Islet of Langerhans (tissue), 1 donor: ENCODE data around the gene SNRPA1.
"Not testable (repeated sequence)": the region's sequence is repeated elsewhere in the genome, so short reads cannot be mapped to it uniquely, and the experiment has no call there.

ENCODE experiments used
- FAIRE-seq: peaks from one replicate; lab custom pipeline; 2011; peaks lifted over from hg19 to GRCh38; lab: Jason Lieb, UNC

The SNRPA1 gene

DNA sequence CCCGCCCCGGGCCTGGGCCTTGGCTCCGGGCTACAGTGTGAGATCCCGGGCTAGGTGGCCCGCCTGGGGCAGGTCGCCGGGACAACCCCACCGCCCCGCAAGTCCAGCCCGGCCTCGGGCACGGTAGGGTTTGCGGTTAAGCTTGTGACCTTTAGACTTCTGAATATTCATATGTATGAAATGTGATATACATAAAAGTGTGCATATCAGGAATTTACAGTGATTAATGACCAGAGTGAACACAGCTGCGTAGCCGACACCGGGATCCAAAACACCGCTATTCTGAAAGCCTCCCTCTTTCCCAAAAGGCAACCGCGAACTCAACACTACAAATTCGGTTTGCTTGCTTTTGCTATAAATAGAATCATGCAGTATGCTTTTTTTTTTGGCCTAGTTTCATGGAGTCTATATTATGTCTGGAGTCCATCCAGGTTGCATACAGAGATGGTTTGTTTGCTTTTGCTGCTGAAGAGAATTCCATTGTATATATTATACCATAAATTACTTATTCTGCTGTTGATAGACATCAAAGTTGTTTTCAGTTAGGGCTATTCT, 636 bp upstream of the SNRPA1 start:
- no peak for FAIRE-seq

DNA sequence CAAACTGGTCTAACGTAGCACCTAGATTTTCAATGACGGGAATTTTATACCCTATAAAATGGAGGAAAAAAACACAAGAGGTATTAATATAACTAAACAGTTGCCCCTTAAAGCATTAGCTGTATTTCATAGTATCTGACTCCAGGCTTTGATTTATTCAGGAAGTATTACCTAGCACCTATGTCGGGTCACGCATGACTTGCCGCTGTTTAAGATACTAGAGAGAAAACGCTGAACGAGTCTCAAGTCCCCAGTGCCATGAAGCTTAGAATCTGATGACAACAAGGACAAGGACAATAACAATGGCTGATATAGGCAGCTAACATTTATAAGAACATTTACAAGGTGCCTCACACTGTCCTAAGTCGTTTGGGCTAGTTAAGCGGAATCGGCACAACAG, 1.9 kb downstream of the SNRPA1 start:
- FAIRE-seq, result no peak

DNA sequence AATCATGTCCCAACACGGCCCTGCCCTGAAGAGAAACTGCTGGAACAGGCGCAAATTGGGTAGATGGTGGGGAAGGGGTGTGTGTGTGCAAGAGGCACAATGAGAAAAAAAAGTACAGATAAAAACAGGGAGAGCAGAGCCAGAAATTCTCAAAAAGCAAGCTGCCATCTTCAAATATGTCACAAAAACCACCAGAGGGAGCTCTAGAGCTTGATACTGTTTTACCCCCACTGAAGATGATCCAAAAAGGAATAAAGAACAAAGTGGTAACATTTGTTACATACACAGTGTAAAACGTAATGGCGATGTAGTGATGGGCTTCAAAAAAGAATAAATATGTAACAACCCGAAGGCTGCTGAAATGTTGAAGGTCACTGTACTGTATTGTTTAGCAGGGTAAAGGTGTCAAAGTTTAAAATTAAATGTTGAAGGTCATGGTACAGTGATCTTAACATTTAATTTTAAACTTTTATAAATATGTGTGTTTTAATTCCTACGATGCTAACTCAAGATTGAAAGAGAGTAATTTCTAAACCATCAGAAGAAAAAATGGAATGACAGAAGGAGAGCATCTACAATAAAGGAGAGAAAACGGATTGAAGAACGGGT, 6.0 kb downstream of the SNRPA1 start:
- FAIRE-seq, result peak; percentile 17

DNA sequence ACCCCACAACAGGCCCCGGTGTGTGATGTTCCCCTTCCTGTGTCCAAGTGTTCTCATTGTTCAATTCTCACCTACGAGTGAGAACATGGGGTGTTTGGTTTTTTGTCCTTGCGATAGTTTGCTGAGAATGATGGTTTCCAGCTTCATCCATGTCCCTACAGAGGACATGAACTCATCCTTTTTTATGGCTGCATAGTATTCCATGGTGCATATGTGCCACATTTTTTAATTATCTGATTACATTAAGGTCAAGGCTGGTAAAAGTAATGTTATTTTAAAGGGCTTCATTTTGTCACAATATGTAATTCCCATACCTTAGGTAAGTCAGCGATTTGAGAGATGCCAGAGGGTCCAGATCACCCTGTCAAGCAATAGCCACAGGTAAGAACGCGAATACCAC, 7.7 kb downstream of the SNRPA1 start:
- not testable (repeated sequence) for FAIRE-seq

DNA sequence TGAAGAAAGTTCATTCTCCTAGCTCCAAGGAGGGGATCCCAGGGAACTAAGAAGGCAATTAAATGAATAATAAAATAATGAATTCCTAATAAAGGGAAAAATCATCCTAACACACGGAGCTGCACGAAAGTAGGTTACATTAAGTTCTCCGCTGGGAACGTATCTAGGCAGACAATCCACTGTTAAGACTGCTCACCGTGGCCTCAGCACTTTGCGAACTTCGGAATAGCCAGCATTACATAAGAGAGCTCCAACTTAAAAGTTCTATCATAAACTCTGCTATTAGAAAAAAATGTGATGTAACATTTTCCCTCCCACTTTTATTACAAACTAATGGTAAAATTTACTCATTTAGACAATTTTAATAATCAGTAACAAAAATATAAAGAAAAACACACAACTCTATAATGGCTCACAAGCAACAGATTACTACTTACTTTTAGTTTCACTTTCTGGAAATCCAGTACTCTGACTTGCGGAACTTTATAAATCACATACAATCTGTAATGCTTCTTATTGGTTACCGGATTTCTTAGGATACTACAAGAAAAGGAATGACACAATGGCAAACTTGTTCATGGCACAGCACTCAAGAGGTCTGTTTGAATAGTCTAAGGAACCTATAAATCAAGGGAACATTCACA, 8.5 kb downstream of the SNRPA1 start:
- FAIRE-seq, result no peak

DNA sequence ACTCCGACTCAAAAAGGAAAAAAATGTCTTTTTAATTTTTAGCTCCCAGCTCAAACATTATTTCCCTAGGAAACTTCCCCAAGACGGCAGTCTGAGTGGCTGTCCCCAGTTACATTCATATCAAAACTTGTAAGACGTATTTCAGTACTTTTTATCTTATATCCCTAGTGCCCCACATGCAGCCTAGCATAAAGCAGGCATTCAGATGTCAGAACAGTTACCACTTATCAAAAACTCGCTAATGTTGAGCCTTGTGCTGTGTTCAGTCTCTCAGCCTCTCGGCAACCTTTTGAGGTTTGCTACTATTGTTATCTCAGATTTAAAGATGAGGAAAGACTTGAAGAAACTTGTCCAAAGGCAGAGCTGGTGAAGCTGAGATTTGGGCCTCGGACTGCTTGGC, 11.1 kb downstream of the SNRPA1 start:
- FAIRE-seq, result no peak

DNA sequence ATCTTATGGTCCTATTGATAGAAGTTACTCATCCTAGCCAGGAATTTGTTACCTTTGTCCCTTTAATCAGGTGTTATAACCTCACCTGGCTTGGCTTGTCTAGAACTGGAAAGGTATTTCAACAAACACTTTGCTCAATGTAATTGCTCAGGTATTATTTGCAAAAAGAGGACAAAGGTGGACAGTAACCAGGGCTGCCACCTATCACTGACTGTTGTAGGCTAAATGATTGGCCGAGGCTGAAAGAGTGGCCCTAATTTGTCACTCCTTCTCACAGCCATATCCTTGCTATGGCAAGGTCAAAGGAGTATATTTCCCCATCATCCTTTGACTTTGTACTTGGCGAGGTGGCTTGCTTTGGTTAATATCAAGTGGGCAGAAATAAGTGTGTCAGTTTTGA, 15.0 kb downstream of the SNRPA1 start:
- no peak for FAIRE-seq

DNA sequence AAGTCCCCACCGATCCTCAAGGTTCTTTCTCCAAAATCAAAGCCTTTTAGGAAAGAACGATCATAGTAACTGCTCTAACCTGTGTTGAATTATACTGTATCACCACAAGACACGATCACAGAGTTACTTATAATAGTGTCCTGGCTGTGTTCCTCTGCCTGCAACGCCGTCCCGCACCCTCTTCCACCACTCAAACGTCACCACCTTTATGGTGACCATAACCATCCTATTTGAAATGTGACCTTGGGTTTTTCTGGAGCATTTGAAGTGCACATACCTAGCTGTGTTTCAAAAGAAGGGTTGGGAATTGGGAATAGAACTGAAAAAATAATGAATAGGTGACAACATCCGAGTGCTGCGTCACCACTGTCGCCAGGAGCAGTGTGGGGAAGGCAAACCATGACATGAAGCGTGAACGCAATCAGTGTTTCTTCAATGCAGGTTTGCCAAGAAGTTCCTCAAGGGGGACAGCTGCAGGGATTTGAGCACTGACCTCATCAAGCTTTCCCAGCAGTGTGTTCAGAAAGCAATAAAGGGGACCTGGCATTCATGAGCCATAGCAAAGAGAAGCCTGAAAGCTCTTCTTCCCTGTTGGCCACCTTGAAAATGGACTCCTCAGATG, 17.0 kb downstream of the SNRPA1 start:
- FAIRE-seq, result no peak

DNA sequence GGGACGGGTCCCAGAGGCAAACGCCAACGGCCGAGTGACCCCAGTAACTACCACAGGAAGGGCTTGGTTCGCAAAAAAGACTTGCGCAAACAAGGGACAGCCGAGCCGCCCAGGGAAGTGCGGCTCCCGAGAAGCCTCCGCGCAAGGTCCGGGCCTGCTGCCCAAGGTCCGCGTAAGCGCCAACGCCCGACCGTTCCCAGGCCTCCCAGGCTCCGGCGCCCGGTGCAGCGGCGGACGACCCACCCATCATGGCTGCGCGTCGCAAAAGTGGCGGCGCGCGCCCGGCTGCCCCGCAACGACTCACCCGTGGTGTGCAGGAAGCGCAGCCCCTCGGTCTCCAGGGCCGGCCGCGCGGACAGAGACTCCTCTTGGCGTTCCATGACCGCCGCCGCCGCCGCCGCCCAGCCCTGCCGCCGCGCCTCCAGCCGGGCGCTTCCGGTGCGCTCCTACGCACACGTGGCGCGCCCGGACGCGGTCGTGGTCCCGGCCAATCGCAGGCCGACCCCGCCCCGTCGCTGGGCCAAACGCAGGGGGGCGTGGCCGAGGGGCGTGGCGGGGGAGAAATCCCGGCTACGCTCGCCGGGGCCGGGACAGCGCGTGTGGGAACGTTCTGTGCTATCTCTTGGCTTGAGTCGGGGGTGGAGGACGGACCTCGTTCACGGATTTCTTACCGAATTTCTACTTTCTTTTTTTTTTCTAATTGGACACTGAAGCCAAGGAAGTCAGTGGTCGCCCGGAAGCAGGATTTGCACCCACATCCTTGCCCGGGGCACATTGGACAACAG, 17.8 kb downstream of the SNRPA1 start, which contains the start of gene SELENOS:
Gene SELENOS, minus strand, starts transcription at position 448 of the 785 bp plus-strand sequence. Its CDS starts 68 bp downstream, at position 380.
- no peak for FAIRE-seq

DNA sequence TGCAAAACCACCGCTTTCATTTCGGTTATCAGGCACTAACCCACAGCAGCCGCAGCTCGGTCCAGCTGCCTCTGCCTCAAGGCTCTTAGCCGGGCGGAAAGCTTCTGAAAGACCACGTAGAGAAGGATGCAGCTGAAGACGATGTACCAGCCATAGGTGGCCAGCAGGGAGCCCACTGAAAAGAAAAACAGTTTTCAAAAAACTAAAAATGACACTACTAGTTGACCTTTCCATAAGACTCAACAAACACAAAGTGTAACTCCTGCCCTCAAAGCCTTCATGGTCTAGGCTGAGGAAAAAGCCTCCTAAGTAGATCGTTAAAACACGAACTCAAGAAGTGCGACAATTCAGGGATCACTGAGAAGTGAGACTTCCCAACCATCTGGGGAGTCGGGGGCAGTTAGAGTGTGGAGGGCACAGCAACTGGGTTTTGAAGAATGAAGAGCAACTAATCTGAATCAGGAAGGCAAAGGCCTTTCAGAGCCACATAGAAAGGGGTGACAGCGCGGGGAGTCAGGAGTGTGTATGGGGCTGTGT, 18.5 kb downstream of the SNRPA1 start:
- FAIRE-seq, result no peak

DNA sequence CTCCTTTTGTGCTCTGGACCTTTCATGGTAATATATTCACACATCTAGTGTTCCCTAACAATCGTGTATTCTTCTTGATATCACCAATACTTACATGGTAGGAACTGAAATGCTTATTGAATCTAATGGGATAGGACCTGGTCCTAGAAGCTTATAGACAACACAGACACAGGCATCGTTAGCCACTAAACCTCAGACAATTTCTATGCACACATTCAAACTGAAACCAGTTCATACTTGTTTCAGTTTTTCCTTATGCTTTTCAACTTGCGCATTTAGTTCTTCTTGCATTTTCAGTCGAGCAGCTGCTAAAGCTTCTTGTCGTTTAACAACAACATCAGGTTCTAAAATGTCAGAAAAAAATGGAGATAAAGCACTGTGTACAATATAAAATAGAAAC, 20.0 kb downstream of the SNRPA1 start:
- FAIRE-seq, result no peak

DNA sequence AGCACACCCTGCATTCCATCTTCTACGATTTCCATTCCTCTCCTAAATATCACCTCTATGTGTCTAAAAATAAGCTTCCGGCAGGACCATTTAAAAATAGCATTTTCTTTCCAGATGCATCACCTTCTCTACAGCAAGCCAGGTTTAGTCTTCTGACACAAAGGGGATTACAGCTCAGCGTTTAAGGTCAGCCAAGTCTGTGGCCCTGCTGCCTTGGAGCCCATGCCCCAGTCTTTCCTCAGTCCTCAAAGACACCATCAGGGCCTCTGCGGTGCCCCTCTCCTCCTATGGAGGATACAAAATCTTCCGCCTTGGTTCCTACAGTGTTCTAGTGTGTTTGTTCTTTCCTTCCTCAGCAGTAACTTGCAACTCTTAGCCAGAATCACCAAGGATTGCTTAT, 21.5 kb downstream of the SNRPA1 start:
- FAIRE-seq, result no peak

DNA sequence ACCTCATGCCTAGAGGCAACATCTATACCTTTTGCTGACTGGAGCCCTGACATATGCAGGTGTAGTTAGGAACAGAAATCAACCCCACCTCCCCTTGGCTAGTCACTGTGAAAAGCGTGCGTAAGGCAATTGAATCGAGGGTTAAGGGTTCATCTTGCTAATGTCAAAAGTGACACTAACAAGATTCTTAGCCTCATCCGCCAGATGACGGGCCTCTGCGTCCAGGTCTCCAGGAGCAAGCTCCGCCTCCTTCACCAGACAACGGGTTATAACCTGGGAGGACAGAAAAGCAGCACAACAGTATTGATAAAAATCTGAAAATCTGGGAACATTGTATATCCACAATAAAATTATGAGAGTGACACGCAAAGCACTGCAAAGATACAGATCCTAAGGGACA, 22.5 kb downstream of the SNRPA1 start:
- no peak for FAIRE-seq

DNA sequence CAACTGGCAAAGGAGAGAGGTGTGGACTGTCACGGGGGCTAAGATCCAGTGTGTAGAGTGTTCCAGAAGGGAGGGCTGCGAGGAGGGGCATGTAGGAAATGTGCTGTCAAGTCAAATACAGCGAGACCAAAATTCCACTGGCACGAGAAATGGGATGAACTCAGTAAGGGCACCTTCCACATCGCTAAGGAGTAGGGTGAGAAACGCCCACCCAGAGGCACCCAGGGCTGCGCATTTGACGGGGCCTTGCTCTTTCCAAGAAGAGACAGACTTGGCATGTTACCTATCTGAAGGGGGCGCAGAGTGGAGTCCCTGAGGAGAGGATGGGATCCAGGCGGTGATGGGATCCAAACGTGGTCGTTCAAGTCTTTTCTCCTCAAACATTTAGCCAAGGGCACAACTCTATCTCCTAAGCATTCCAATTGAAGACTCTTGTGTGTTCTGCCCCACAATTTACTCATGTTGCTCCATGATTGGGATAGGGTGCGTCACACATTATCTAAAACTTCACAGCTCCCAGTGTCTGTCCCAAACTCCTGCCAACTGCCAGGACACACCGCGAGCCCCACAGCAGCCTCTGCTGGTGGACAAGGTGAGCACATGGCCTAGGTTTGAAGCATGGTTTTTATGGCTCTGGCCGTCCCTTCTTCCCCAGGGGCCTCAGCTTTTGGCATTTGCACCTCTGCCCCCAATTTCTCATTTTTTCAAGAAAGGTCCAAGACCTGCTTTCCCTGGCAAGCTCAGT, 25.4 kb downstream of the SNRPA1 start:
- FAIRE-seq, result no peak

DNA sequence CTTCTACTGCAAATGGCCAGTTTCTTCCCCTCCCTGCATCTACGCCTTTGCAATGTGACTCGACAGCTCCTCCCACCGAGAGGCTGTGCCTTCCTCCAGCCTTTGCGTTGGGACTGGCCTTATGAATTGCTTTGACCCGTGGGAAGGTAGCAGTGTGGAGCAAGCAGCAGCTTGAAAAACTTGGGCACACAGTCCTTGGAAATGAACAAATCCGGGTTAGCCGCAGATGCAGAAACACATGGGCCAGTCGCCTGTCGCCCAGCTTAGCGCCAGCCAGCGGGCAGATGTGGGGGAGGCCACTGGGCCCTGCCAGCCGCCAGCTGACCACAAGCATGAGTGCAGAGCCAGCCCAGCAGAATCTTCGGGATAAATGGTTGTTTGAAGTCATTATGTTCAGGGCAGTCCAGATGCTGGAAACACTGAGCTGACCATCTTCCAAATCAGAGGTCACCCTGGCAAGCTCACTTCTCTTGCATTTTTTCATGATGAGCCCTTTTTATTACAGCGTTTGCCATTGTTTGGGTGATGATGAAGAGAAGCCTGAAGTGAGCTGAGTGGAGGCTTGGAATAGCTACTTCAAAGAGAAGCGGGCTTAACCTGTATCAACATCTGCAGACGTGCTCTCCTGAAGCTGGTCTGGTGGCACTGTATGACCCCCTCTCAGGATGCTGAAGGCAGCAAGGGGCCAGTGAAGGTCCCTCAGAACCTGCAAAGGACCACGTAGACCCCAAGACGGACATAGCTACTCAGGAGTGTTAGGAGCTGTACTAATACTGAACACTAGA, 27.5 kb downstream of the SNRPA1 start:
- FAIRE-seq, result no peak

DNA sequence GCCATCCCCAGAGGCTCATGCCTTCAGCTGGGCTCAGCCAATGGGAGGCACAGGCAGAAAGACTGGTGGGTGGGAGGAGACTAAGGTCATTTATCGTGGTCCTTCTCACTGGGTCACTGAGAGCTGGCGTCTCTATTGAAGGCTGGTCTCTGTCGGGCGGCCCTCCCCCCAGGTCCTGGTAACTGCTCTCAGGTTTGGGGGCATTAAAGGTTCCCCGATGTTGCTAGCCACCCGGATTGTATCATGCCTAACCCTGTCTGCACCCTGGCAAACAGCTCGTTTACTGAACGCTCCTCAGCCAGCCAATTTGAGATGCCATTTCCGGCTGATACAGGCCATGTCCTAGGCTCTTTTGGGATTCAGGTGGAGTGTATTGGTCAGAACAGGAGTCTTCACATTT, 28.3 kb downstream of the SNRPA1 start:
- FAIRE-seq, result no peak

DNA sequence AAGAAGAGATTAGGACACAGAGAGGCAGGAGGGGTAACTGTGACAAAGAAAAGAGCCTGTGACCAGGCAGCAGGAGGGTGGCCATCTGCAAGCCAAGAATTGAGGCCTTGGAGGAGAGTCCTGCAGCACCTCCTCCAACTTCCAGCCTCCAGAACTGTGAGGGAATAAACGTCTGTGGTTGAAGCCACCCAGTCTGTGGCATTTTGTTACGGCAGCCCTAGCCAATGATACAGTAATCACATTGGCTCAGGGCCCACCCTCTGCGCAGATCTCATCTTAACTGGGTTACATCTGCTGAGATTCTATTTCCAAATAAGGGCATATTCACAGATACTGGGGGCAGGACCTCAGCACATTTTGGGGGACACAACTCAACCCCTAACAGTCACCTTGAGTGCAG, 29.0 kb downstream of the SNRPA1 start:
- no peak for FAIRE-seq

DNA sequence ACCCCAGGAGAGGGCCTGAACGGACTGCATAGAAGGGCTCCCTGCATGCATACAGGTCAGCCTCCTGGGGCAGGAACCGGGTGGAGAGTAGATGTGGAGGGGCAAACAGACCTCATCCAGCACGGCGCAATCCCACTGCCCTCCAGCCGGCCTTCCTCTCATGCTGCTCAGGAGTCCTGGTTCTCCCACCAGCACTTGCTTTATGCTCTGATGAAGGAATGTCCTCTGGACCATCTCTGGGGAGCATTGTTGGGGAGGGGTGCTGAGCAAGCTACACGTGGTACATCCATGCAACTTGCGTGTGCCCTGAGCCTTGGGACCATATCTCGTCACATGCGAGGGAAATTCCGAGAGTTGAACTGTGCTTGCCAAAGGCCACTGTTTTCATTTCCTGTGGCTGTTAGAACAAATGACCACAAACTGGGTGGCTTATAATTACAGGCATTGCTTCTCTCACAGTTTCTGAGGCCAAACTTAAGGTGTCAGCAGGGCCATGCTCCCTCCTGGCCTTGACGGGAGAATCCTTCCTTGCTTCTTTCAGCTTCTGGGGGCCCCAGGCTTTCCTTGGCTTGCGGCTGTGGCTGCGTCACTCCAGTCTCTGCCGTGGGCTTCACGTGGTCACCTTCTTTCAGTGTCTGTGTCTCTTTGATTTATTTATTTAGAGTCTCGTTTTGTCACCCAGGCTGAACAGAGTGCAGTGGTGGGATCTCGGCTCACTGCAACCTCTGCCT, 30.0 kb downstream of the SNRPA1 start:
- FAIRE-seq, result no peak

DNA sequence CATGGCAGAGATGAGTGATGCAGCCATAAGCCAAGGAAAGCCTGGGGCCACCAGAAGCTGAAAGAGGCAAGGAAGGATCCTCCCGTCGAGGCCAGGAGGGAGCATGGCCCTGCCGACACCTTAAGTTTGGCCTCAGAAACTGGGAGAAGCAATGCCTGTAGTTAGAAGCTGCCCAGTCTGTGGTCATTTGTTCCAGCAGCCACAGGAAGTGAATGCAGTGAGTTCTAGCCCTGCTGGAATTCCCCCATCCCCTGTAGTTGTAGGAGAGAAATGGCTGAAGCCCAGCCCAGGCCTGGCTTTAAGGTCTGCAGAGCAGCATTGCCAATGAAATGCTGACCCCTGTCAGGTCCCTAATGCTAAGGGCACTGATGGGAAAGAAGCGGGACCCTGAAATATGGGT, 31.0 kb downstream of the SNRPA1 start:
- FAIRE-seq, result no peak

DNA sequence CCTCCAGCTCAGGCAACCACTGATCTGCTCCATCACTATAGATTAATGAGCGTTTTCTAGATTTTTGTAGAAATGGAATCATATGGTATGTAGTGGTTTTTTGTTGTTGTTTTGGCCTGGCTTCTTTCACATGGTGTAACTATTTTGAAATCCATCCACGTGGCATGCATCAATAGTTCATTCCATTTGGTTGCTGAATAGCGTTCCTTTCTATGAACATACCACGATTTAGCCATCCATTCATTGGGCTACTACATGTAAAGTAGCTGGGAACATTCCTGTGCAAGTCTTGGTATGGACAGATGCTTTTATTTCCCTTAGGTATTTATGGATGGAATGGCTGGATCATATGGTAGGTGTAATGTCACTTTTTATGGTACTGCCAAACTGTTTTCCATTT, 32.5 kb downstream of the SNRPA1 start:
- no peak for FAIRE-seq
